ENCODE data around the gene CA5A. TPM values are rescaled to one million over a fixed set of nuclear protein-coding genes. Genes with fewer than 3 reads are reported as not detected.

The CA5A gene
- total RNA-seq, 4 donors from 2014 or later, result not detected

DNA sequence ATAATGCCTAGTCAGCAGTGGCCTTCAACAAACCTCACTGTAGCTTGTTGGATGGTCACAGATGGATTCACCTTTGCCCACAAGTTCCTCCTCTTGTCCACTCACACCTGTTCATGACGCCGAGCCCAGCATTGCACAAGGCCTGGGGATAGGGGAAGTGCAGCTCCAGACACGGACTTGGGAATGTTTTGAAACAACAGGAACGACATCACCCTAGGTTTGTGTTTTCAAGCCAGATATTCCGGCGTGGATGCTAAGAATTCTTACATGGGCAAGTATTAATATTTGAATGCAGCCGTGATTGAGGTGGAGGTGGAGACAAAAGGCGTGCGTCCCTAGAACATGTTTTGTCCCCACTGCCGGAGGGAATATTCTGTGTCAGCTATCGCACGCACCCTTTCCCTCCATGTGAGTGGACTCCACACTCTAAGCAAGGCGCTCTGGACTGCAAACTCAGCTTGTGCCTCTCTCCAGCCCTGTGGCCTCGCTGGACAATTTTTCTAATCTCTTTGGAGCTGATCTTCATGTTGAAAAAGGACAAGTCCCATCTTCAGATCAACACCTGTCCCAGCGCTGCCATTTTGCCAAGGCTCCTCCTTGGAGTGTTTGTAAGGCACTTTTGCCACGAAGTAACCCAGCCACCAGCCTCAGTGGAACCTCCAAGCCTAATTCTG lies 12.9 kb upstream of the CA5A start:
- no peak overlapping the region for H3K27ac ChIP-seq
- no peaks in the 10 kb centered on the region for H3K27me3 ChIP-seq
- H3K9me3 ChIP-seq, result no peaks in the 10 kb centered on the region
- H3K4me1 ChIP-seq, result peaks cover 33% of the 10 kb centered on the region
- TF ChIP-seq, protein P1, sequence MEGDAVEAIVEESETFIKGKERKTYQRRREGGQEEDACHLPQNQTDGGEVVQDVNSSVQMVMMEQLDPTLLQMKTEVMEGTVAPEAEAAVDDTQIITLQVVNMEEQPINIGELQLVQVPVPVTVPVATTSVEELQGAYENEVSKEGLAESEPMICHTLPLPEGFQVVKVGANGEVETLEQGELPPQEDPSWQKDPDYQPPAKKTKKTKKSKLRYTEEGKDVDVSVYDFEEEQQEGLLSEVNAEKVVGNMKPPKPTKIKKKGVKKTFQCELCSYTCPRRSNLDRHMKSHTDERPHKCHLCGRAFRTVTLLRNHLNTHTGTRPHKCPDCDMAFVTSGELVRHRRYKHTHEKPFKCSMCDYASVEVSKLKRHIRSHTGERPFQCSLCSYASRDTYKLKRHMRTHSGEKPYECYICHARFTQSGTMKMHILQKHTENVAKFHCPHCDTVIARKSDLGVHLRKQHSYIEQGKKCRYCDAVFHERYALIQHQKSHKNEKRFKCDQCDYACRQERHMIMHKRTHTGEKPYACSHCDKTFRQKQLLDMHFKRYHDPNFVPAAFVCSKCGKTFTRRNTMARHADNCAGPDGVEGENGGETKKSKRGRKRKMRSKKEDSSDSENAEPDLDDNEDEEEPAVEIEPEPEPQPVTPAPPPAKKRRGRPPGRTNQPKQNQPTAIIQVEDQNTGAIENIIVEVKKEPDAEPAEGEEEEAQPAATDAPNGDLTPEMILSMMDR (IDR thresholded peaks at IDR 0.05), result no peak
- no peak for TF ChIP-seq POLR2AphosphoS5 (IDR thresholded peaks at IDR 0.05)
- no peak for TF ChIP-seq EP300 (IDR thresholded peaks at IDR 0.05)
- no peak for TF ChIP-seq POLR2A (IDR thresholded peaks at IDR 0.05)
- DNase-seq (ENCODE audit: low spot score in 2 of 2), result no peak
- no peak overlapping the region for H3K4me3 ChIP-seq
- WGBS, result 86% methylated on average over 16 of the region's 16 CpGs
- H3K36me3 ChIP-seq, result no peaks in the 10 kb centered on the region

- H3K4me1 ChIP-seq, result peaks cover 30% of the 10 kb centered on the region
- DNase-seq (ENCODE audit: low spot score in 2 of 2), result no peak
- no peaks in the 10 kb centered on the region for H3K9me3 ChIP-seq
- no peaks in the 10 kb centered on the region for H3K27me3 ChIP-seq
- H3K4me3 ChIP-seq, result no peak overlapping the region
- 96% methylated on average over 5 of the region's 5 CpGs for WGBS
- no peak overlapping the region for H3K27ac ChIP-seq
- no peaks in the 10 kb centered on the region for H3K36me3 ChIP-seq
- no peak for TF ChIP-seq POLR2A (IDR thresholded peaks at IDR 0.05)
- no peak for TF ChIP-seq EP300 (IDR thresholded peaks at IDR 0.05)
- TF ChIP-seq, protein P1 (IDR thresholded peaks at IDR 0.05), result no peak
- no peak for TF ChIP-seq POLR2AphosphoS5 (IDR thresholded peaks at IDR 0.05)
These were observed 12.4 kb upstream of the CA5A start for GRCh38 chr16:87948735-87949070.

- DNase-seq (ENCODE audit: low spot score in 2 of 2), result no peak
- H3K27me3 ChIP-seq, result no peaks in the 10 kb centered on the region
- 77% methylated on average over 12 of the region's 12 CpGs for WGBS
- no peak overlapping the region for H3K4me3 ChIP-seq
- no peaks in the 10 kb centered on the region for H3K9me3 ChIP-seq
- H3K4me1 ChIP-seq, result peaks cover 28% of the 10 kb centered on the region
- H3K27ac ChIP-seq, result no peak overlapping the region
- TF ChIP-seq, protein P1 (IDR thresholded peaks at IDR 0.05), result no peak
- TF ChIP-seq POLR2AphosphoS5 (IDR thresholded peaks at IDR 0.05) (no peak), EP300 (IDR thresholded peaks at IDR 0.05) (no peak), POLR2A (IDR thresholded peaks at IDR 0.05) (no peak)
- H3K36me3 ChIP-seq, result no peaks in the 10 kb centered on the region
These were observed 11.8 kb upstream of the CA5A start for GRCh38 chr16:87948119-87948545.

GRCh38 chr16:87947356-87948118 lies 11.2 kb upstream of the CA5A start:
- WGBS, result 86% methylated on average over 22 of the region's 22 CpGs
- H3K27me3 ChIP-seq, result no peaks in the 10 kb centered on the region
- H3K9me3 ChIP-seq, result no peaks in the 10 kb centered on the region
- H3K4me1 ChIP-seq, result peaks cover 22% of the 10 kb centered on the region
- no peak for DNase-seq (ENCODE audit: low spot score in 2 of 2)
- H3K27ac ChIP-seq, result no peak overlapping the region
- no peaks in the 10 kb centered on the region for H3K36me3 ChIP-seq
- no peak overlapping the region for H3K4me3 ChIP-seq
- TF ChIP-seq EP300 (IDR thresholded peaks at IDR 0.05) (no peak), POLR2A (IDR thresholded peaks at IDR 0.05) (no peak), POLR2AphosphoS5 (IDR thresholded peaks at IDR 0.05) (no peak)
- TF ChIP-seq, protein P1 (IDR thresholded peaks at IDR 0.05), result no peak

GRCh38 chr16:87946596-87947347 lies 10.4 kb upstream of the CA5A start:
- Histone ChIP-seq H3K4me1 (peaks cover 15% of the 10 kb centered on the region), H3K36me3 (no peaks in the 10 kb centered on the region), H3K27me3 (no peaks in the 10 kb centered on the region), H3K9me3 (no peaks in the 10 kb centered on the region), H3K27ac (no peak overlapping the region), H3K4me3 (no peak overlapping the region)
- no peak for DNase-seq (ENCODE audit: low spot score in 2 of 2)
- 86% methylated on average over 11 of the region's 14 CpGs for WGBS
- TF ChIP-seq, protein P1 (IDR thresholded peaks at IDR 0.05), result no peak
- TF ChIP-seq POLR2AphosphoS5 (IDR thresholded peaks at IDR 0.05) (no peak), EP300 (IDR thresholded peaks at IDR 0.05) (no peak), POLR2A (IDR thresholded peaks at IDR 0.05) (no peak)

Measured in suprapubic skin (tissue), 4 donors.